ENCODE measurements around the gene RDM1.

RDM1 gene

DNA sequence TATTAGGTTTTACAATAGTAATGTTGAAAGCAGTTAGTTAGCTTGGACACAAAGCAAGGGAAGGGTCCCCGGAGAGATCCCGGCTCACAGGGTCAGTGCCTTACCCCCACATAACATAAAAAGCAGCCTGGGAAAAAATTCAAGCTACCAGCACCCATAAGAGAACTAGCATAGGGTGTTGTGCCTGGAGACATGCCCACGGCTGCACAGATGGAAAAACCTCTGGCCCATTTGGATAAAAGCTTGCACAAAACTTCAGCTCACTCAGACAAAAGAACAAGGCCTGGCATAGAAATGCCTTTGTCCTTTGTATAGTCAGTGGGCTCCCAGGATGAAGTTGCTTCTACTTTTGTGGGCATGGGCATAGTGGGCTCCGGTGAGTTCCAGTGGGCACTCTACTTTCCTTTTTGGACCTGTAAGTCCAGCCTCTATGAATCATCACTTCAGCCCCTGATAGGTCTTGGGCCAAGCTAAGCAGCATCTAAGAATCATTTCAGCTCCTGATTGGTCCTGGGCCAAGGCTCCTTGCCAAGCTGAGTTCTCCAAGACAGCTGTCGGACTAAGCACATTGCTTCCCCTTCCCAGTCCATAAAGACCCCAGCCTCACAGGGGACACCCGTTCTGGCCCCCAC, 1.3 kb upstream of the RDM1 start:
- DNase-seq = no peak

DNA sequence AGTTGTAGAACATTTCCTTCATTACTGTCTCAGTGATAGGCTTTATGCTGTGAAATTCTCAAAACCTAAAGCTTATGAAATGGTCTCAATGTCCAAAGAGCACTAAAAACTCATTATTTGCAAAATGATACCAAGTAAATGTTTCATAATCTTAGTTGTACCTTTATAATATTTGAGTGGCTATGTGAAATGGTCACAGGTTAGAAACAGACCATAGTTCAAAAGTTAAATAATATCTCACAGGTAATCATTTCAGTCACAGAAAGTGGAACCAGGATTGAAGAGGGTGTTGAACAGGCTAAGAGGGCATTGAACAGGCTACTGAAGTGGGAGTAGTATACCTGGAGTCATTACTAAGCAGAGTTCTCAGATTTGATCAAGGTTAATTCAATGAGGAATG, 2.9 kb downstream of the RDM1 start:
- no peak for DNase-seq

DNA sequence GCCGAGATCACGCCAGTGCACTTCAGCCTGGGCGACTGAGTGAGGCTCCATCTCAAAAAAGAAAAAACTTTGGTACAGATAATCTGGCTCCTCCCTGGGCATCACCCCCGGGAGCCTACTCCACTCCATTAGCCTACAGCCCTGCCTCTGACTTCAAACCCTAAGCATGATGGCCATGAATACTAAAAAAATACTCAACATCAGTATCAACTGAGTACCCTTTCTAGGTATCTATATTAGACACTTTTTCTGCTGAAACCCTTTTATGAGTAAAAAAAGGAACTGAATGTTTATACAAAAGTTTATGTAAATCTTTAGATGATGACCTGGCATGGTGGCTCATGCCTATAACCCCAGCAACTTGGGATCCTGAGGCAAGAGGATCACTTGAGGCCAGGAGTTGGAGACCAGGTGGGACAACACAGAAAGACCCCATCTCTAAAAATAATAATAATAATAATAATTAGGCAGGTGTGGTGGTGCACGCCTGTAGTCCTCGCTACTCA, 6.9 kb downstream of the RDM1 start:
- no peak for DNase-seq

DNA sequence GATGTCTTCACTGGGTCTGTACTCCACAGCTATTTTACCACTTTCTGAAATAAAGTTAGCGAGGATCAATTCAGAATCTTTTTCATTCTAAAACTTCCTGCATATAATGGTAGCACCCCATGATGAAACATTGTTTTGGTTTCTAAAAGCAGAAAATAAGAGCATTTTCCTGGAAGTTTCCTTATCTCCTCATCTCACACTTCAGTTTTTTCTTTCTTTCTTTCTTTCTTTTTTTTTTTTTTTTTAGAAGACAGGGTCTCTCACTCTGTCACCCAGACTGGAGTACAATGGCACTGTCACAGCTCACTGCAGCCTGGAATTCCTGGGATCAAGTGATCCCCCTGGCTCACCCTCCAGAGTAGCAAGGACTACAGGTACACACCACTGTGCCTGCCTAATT, 10.3 kb downstream of the RDM1 start:
- no peak for DNase-seq

DNA sequence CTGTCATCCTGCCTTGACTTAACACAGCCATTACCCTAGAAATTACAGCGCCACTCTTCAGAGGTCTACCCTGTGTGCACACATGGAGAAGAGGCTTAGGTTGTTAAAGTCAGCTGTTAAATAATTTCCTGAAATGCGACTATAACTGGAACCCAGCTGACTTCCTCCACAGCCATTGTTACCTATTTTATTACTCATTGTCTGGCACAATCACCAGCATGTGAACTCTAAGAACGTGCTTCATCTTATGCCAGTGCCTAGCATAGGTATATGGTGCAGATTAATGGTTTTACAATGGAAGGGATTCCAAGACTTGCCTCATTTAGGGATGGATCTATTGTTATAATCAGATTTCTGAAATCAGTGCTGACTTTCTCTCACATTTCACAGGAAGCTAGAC, 11.9 kb downstream of the RDM1 start:
- DNase-seq = no peak

DNA sequence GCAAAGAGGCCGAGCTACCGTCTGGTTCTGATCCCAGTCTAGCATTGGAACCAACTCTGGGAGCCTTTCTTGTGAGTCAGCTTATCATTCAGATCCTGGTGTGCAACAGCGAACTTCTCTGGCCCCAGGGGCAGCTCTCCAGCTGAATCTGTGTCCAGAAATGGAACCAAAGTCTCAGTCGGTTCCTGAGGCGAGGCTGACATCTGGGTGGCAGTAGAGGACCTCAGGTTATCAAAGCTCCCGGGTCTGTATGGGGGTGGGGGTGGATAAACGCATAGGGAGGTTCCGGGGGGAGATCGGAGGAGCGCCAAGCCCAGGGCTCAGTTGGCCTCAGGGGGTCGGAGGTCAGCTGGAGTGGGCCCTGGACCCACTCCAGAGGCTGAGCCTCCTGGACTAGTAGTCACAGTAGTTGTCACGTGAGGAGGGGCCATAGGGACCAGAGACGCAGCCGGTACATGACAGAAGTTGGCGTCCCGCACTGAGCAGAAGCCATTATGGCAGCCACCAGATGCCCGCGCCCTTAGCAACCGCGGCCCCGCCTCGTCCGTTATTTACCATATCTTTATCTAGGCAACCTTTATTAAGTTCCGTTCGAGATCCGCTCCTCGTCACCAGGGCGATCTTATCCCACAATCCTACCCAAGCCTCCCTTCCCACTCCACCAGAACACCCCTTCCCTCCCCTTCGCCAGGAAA, 12.9 kb downstream of the RDM1 start:
- DNase-seq = no peak

DNA sequence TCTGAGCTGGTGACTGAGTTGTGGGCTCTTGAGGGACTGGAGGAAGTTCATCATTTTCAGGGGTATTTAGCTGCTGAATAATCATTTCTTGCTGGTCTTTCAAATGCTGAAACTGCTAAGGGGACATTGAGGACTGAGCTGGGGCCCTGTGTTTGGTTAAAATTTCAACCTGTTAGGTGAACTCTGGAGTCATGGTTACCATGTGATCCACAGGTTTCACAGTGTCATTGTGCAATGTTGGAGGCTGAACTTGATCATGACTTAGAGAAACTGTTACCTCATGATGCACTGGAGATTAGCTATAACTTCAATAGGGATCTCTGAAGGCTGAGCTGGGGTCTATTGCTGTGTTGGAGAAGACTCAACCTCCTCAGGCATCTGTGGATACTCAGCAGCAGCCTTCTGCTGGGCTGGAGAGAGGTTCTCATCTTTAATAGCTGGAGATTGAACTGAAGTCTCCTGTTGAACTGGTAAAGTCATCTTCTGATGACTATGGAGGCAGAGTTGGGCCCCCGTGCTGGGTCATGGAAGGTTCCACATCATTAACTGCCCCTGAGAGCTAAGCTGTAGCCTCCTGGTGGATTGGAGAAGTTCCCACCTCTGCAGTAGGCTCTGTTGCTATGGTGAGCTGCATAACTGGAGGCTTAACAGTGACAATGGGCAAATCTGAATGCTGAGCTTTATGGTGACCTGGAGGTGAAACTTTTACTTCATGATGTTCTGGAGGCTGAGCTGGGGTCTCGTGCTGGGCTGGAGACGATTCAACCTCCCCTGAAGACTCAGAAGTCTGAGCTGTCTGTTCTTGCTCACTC, 15.2 kb downstream of the RDM1 start:
- DNase-seq = no peak

DNA sequence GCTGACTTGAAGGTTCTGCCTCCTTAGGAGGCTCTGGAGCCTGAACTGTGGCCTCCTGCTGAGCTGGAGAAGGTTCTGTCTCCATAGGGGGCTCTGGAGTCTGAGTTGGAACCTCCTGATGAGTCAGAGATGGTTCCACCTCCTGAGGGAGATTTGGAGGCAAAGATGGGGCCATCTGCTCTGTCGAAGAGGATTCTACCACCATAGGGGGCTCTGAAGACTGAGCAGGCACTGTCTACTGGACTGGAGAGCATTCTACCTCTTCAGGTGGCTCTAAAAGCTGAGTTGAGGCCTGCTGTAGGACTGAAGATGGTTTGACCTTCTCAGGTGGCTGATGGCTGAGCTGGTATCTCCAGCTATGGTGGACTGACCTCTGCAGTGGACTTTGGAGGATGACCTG, 16.2 kb downstream of the RDM1 start:
- no peak for DNase-seq

DNA sequence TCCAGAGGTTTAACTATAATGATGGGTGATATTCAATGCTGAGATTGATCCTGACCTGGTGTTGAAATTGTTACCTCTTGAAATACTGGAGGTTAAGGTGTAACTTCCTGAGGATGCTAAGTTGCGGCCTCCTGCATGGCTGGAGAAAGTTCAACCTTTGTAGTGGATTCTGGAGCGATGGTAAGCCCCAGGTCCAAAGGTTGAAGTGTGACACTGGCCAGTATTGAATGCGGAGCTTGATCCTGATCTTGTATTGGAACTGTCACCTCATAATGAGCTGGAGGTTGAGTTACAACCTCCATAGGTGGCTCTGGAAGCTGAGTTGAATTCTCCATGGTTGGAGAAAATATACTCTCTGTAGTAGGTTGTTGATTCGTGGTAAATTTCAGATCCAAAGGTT, 17.0 kb downstream of the RDM1 start:
- no peak for DNase-seq

DNA sequence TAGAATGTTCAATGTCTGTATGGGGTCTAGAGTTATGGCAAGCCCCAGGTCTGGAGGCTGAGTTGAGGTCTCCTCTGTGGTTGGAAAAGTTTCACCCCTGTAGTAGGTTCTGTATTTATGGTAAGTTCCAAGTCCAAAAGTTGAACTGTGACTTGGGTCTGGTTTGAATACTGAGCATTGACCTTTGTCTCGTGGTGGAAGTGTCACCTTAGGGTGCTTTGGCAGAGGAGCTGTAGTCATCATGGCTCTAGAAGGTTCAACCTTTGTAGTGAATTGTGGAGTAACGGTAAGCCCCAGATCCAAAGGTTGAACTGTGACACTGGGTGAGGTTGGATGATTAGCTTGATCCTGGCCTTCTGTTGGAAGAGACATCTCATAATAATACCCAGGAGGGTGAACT, 17.6 kb downstream of the RDM1 start:
- no peak for DNase-seq

DNA sequence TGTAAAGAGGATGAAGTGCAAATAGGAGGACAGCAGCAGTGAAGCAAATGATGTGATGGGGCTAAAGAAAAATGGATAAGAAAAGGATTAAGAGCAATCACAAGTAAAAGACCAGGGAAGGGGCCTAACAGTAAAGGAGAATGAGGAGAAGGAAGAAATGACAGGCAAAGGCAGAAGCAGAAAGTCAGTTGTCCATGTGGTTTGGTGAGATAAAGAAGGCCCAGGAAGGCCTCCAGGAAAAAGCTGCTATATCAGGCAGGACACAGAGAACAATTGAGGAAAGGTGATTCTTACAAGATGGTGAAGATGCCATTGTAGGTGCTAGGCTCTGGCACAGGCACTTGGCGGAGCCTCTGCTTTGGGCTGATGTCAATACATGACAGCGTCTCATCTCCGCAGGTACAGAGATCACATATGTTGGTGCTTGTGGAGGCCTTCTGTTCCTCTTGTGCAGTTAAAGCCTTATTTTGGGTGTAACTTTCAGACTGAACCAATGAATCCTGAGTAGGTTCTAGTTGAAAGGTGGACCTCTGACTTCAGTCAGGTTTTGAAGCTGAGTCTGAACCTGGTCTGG, 18.1 kb downstream of the RDM1 start:
- DNase-seq = no peak

DNA sequence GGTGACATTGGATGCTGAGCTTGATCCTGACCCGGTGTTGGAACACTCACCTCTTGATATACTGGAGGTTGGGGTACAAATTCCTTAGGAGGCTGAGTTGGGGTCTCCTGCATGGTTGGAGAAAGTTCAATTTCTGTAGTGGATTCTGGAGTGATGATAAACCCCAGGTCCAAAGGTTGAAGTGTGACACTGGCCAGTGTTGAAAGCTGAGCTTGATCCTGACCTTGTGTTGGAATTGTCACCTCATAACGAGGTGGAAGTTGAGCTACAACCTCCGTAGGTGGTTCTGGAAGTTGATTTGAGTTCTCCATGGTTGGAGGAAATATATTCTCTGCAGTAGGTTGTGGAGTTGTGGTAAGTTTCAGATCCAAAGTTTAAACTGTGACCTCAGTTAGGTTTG, 21.2 kb downstream of the RDM1 start:
- DNase-seq = no peak

DNA sequence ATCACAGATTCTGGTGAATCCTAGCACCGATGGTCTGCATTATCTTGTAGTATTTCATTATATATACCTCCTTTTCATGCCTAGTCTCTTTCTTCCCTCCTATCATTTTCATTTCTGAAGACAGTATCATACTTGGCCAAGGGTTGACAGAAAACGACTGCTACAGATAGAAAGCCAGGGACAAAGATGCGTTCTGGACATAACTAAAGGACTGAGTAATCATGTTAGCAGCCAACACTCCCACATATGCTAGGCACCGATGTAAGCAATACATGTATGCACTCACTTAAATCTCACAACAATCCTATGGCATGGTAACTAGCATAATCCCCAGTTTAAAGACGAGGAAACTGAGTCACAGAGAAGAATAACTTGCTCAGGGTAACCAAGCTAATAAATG, 22.9 kb downstream of the RDM1 start:
- DNase-seq = no peak

DNA sequence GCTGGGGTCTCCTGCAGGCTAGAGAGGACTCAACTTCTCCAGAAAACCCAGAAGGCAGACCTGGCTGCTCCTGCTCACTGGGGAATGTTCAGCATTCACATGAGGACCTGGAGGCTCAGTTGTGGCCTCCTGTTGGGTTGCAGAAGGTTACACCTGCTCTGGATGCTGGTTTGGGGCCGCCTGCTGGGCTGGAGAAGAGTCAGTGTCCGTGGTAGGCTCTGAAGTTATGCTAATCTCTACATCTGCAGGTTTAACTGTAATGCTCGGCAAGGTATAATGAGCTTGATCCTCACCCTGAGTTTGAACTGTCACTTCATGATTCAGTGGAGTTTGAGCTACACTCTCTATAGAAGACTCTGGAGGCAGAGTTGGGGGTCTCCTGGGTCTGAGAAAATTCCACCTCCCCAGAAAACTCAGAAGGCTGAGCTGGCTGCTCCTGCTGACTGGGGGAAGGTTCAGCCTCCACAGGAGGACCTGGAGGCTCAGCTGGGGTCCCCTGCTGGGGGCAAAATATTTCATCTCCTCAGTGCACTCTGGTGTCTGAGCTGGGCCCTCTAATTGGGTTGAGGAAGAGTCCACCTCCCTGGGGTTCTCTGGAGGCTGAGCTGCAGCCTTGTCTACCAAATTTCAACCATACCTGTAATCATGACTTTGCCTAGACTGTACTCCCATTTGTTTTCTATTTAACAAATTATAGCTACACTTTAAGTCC, 23.5 kb downstream of the RDM1 start:
- no peak for DNase-seq

DNA sequence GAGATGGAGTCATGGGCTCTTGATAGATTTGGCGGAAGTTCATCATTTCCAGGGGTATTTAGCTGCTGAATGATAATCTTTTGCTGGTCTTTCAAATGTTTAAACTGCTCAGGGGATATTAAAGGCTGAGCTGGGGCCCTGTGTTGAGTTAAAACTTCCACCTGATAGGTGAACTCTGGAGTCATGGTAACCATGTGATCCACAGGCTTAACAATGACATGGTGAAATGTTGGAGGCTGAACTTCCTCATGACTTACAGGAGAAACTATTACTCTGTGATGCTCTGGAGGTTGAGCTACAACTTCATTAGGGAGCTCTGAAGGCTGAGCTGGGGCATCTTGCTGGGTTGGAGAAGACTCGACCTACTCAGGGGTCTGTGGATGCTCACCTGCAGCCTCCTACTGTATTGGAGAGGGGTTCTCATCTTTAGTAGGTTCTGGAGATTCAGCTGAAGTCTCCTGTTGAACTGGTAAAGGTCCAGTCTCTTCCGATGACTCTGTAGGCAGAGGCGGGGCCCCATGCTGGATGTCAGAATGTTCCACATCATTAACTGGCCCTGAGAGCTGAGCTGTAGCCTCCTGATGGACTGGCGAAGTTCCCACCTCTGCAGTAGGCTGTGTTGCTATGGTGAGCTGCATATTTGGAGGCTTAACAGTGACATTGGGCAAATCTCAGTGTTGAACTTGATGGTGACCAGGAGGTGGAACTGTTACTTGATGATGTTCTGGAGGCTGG, 24.2 kb downstream of the RDM1 start:
- no peak for DNase-seq

DNA sequence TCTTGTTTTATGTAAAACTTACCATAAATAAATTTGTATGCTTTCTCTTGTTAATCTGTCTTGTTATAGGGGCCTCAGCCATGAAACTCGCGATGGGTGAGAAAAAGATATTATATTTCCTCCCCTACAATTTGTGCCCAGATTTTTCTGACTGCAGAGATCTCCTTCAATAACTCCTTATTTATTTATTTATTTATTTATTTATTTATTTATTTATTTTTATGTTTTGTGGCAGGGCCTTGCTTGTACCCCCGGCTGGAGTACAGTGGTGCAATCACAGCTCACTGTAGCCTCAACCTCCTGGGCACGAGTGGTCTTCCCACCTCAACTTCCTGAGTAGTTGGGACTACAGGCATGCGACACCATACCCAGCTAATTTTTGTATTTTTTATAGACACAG, 27.1 kb downstream of the RDM1 start:
- no peak for DNase-seq

DNA sequence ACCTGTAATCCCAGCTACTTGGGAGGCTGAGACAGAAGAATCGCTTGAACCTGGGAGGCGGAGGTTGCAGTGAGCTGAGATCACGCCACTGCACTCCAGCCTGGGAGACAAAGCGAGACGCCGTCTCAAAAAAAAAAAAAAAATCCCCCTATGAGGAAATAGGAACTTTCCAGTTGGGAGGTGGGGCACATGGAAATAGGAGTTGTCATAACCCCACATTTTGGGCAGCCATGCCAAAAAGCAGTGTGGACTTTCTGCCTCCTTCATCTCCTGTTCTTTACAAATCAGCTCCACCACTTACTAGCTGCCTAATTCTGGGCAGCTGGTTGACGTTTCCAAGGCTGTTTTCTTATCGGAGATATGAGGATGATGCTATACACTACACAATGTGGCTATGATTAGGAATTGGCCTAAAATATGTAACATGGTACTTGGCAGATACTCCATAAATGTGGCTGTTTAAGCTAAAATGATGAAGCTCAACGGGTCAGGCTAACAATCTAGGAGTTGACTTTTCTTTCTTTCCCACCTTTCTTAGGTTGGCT, 28.9 kb downstream of the RDM1 start:
- no peak for DNase-seq

DNA sequence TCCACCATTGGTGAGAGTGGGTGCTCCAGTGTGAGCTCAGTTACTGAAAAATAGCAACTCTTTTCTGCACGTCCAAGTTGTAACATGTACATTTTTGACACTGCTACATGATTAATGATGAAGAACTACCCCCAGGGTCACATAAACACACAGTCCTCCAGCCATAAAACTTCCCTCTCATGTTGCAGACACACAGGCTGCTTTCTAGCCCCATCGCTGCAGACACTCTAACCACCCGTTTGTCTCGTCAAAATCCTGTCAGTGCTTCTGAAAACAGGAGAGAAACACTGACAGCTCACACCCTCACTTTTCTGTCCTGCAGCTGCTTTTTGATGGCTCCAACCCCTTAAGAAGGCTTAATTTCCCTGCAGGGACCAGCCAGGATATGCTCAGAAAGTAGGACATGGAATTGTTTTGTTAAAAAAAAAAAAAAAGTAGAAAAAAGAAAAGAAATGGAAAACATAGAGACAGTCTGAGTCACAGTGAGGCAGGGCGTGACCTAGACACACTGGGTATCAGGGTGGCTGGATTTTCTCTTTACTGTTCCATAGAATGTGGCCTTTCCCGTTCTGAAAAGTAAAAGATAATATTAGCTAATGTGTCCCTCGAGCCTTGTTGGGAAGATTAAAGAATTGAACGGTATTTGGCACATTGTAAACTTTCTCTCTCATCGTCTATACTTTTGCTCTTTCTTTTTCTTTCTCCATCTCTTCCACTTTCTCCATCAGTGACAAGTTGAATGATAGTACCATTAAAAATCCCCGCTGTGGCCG, 29.7 kb downstream of the RDM1 start:
- no peak for DNase-seq

DNA sequence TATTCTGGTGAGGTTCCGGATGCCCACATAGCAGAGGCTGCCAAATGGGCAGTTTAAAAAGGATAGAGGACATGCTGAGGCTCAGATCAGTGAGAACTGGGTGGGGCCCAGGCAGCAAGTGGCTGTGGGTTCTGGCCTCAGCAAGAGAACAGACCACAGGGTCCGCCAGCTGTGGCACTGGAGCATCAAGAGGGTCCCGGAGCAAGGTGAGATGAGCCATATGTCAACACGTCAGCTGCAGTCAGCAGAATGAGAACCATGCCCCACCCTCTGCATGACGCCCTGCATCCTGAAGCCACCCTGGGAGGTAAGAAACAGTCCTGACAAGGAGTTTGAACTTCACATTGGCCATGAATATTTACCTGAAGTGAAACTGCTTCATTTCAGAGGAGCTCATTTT, 30.3 kb downstream of the RDM1 start:
- DNase-seq = no peak

DNA sequence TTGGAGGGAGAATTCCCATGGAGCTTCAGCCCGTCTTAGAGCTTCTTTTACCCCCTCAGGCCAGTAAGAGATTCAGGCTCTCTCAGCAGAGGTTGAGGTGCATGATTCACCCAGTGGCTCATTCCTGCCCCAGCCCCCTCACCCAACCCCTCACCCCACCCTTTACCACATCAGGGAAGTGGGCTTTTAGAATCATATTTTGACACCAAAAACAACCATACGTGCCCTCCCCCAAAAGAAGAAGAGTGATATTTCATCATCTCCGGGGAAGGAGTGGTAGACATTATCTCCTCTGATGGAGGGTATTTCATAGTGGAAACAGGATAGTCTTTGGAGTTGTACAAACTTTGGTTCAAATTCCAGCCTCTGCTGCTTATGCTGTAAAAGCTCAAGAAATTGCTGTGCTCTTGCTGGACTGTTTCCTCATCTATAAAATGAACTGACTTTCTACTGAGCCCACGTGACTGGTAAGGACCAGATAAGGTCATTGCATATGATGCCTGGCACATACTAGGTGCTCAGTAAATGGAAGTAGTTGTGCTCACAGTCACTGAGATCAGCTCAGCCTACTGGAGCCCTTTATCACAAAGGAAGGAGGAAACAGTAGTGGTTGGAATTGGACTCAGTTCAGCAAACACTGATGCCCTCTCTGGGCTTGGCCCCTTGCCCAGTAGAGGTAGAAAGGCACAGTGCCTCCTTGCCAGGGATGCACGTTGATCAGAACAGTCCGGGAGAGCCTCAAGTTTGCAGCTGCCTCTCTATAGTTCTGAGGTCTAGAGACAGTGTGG, 32.1 kb downstream of the RDM1 start:
- peak; percentile 59 for DNase-seq

Data from activated naive CD4-positive, alpha-beta T cell treated with Interleukin-2 at 50 U/mL for 16 hours (primary cell).